GM21360 (cell line): ENCODE measurements around the gene FAM200C.

Source experiments
- ATAC-seq: cut with Tn5 transposase; IDR thresholded peaks from one replicate; pipeline ENCODE4 v1.9.1; 2021; ENCODE audit warnings: mild to moderate bottlenecking, moderate library complexity; ENCODE audit not compliant: unreplicated experiment

FAM200C gene

GRCh38 chr5:160419458-160420330 is 19.8 kb upstream of the FAM200C start:
- no peak for ATAC-seq

GRCh38 chr5:160418561-160419457 is 19.0 kb upstream of the FAM200C start, which contains the start of gene SLU7:
Gene SLU7 (minus strand): TSS chr5:160419081. CDS start chr5:160415294, 3,787 bp downstream.
- peak; percentile 76 for ATAC-seq

GRCh38 chr5:160398806-160399205 is 1.0 kb downstream of the FAM200C start:
- no peak for ATAC-seq

GRCh38 chr5:160397492-160397891 is 2.4 kb downstream of the FAM200C start:
- ATAC-seq = no peak

- ATAC-seq = no peak
Observed at GRCh38 chr5:160395111-160395510, 4.7 kb downstream of the FAM200C start.

GRCh38 chr5:160390787-160391696 is 8.8 kb downstream of the FAM200C start:
- ATAC-seq = no peak

GRCh38 chr5:160387445-160387844 is 12.4 kb downstream of the FAM200C start:
- ATAC-seq = no peak

GRCh38 chr5:160385496-160385895 is 14.4 kb downstream of the FAM200C start:
- no peak for ATAC-seq

- no peak for ATAC-seq
Observed at GRCh38 chr5:160384681-160385080, 15.2 kb downstream of the FAM200C start.

GRCh38 chr5:160382346-160382745 is 17.5 kb downstream of the FAM200C start:
- ATAC-seq = no peak

GRCh38 chr5:160380041-160380440 is 19.8 kb downstream of the FAM200C start:
- no peak for ATAC-seq

GRCh38 chr5:160379511-160379910 is 20.3 kb downstream of the FAM200C start:
- no peak for ATAC-seq

- ATAC-seq = no peak
Observed at GRCh38 chr5:160378330-160378729, 21.5 kb downstream of the FAM200C start.

GRCh38 chr5:160377651-160378050 is 22.2 kb downstream of the FAM200C start:
- ATAC-seq = no peak

- ATAC-seq = no peak
Observed at GRCh38 chr5:160376416-160376815, 23.4 kb downstream of the FAM200C start.

- ATAC-seq = no peak
Observed at GRCh38 chr5:160375701-160376100, 24.2 kb downstream of the FAM200C start.

- no peak for ATAC-seq
Observed at GRCh38 chr5:160375166-160375565, 24.7 kb downstream of the FAM200C start.

- no peak for ATAC-seq
Observed at GRCh38 chr5:160371294-160371693, 28.6 kb downstream of the FAM200C start.

GRCh38 chr5:160370713-160371034 is 29.2 kb downstream of the FAM200C start:
- ATAC-seq = no peak

- peak; percentile 41 for ATAC-seq
Observed at GRCh38 chr5:160369990-160370712, 29.7 kb downstream of the FAM200C start, which contains the start of gene C1QTNF2. Gene C1QTNF2 (minus strand): TSS chr5:160370626. CDS start chr5:160355011, 15,615 bp downstream.
